ENCODE data around the gene PRAC2.

The PRAC2 gene

GRCh38 chr17:48720266-48721008 is 2.5 kb upstream of the PRAC2 start:
- no peak for DNase-seq

- no peak for DNase-seq
Measured at GRCh38 chr17:48721009-48721402, 2.0 kb upstream of the PRAC2 start.

GRCh38 chr17:48722201-48722907 is 631 bp upstream of the PRAC2 start, which contains the start of gene PRAC1:
Gene PRAC1, minus strand, starts transcription at chr17:48722518. Its CDS starts 126 bp downstream, at chr17:48722392.
- no peak for DNase-seq

- no peak for DNase-seq
Measured at GRCh38 chr17:48723423-48724250, 652 bp downstream of the PRAC2 start.

- DNase-seq, result peak; percentile 44
Measured at GRCh38 chr17:48724251-48725003, 1.4 kb downstream of the PRAC2 start.

GRCh38 chr17:48725004-48725287 is 2.0 kb downstream of the PRAC2 start:
- no peak for DNase-seq

GRCh38 chr17:48725288-48726064 is 2.5 kb downstream of the PRAC2 start:
- no peak for DNase-seq

GRCh38 chr17:48726114-48726915 is 3.3 kb downstream of the PRAC2 start:
- DNase-seq, result no peak

- DNase-seq, result no peak
Measured at GRCh38 chr17:48726916-48727286, 3.9 kb downstream of the PRAC2 start.

- no peak for DNase-seq
Measured at GRCh38 chr17:48727415-48728175, 4.6 kb downstream of the PRAC2 start.

- peak; percentile 68 for DNase-seq
Measured at GRCh38 chr17:48728232-48729231, 5.5 kb downstream of the PRAC2 start, which contains the start of gene HOXB13. Gene HOXB13, minus strand, starts transcription at chr17:48728750. Its CDS starts 157 bp downstream, at chr17:48728593.

- DNase-seq, result no peak
Measured at GRCh38 chr17:48729335-48730239, 6.6 kb downstream of the PRAC2 start.

GRCh38 chr17:48730240-48730550 is 7.2 kb downstream of the PRAC2 start:
- no peak for DNase-seq

- DNase-seq, result no peak
Measured at GRCh38 chr17:48731355-48731754, 8.4 kb downstream of the PRAC2 start.

GRCh38 chr17:48732688-48733629 is 10.0 kb downstream of the PRAC2 start:
- no peak for DNase-seq

- DNase-seq, result no peak
Measured at GRCh38 chr17:48733632-48734328, 10.8 kb downstream of the PRAC2 start.

Measured in NCI-H2029 (cell line).